ENCODE measurements around the gene ATXN7L2.

ATXN7L2 gene

GRCh38 chr1:109493805-109494539 is 10.3 kb downstream of the ATXN7L2 start, which contains the start of gene CYB561D1 (continued):
- TF ChIP-seq ZFP69B (tag by site-specific recombination; IDR thresholded peaks at IDR 0.05) (peak; percentile 59), ZNF121 (tag by site-specific recombination; IDR thresholded peaks at IDR 0.05) (peak; percentile 81; the same call in 1 of the 2 replicates), ZBTB11 (tag by site-specific recombination; conservative IDR thresholded peaks at IDR 0.05; ENCODE audit: low read depth) (peak; percentile 74), BCL11A (tag by site-specific recombination; IDR thresholded peaks at IDR 0.05; ENCODE audit: low read depth) (peak; percentile 18; the same call in 1 of the 2 replicates), ZNF449 (tag by site-specific recombination; IDR thresholded peaks at IDR 0.05) (no peak), ZSCAN30 (tag by site-specific recombination; IDR thresholded peaks at IDR 0.05) (peak; percentile 89; the same call in 1 of the 2 replicates), GLIS2 (tag by site-specific recombination; IDR thresholded peaks at IDR 0.05) (peak; percentile 95), ZBTB6 (tag by site-specific recombination; IDR thresholded peaks at IDR 0.05) (0 out of 2 replicates have a peak, but pooled peaks have one; percentile 66), ZNF843 (tag by site-specific recombination; IDR thresholded peaks at IDR 0.05) (0 out of 2 replicates have a peak, but pooled peaks have one; percentile 60), ZNF639 (tag by site-specific recombination; IDR thresholded peaks at IDR 0.05) (peak; percentile 65; the same call in 1 of the 2 replicates), KLF10 (tag by site-specific recombination; IDR thresholded peaks at IDR 0.05) (peak; percentile 66), ZBTB20 (tag by site-specific recombination; IDR thresholded peaks at IDR 0.05) (peak; percentile 88), ZNF623 (tag by site-specific recombination; IDR thresholded peaks at IDR 0.05) (no peak), ZNF366 (tag by site-specific recombination; conservative IDR thresholded peaks at IDR 0.05) (peak; percentile 52; the same call in 1 of the 2 replicates), OSR2 (tag by site-specific recombination; IDR thresholded peaks at IDR 0.05) (peak; percentile 18; the same call in 1 of the 2 replicates), ZNF704 (tag by site-specific recombination; IDR thresholded peaks at IDR 0.05) (no peak), RBAK (tag by site-specific recombination; IDR thresholded peaks at IDR 0.05) (no peak), ZNF629 (tag by site-specific recombination; IDR thresholded peaks at IDR 0.05) (peak; percentile 62), KLF9 (tag by site-specific recombination; IDR thresholded peaks at IDR 0.05; ENCODE audit: low read depth) (peak; percentile 95), EGR2 (tag by site-specific recombination; IDR thresholded peaks at IDR 0.05; ENCODE audit: low read depth) (peak; percentile 84), ZNF335 (tag by site-specific recombination; conservative IDR thresholded peaks at IDR 0.05) (peak; percentile 91), ZFP41 (tag by site-specific recombination; IDR thresholded peaks at IDR 0.05; ENCODE audit: borderline replicate concordance) (no peak), ZNF341 (tag by site-specific recombination; IDR thresholded peaks at IDR 0.05; ENCODE audit: low read depth) (peak; percentile 60), ZNF621 (tag by site-specific recombination; IDR thresholded peaks at IDR 0.05) (no peak), ZNF423 (tag by site-specific recombination; IDR thresholded peaks at IDR 0.05) (no peak), ZNF391 (tag by site-specific recombination; IDR thresholded peaks at IDR 0.05; ENCODE audit: borderline replicate concordance, low read depth) (0 out of 2 replicates have a peak, but pooled peaks have one; percentile 63), ZBTB48 (tag by site-specific recombination; IDR thresholded peaks at IDR 0.05) (peak; percentile 48; the same call in 1 of the 2 replicates), ZNF768 (tag by site-specific recombination; IDR thresholded peaks at IDR 0.05) (no peak), PRDM4 (tag by site-specific recombination; IDR thresholded peaks at IDR 0.05) (peak; percentile 44)
